ENCODE measurements around the gene ANKMY1.

The ANKMY1 gene

GRCh38 chr2:240585681-240586197, 28.0 kb upstream of the ANKMY1 start:
- no peak for TF ChIP-seq OSR1 (CRISPR knock-in tag; IDR thresholded peaks at IDR 0.05)
- TF ChIP-seq TSHZ2 (CRISPR knock-in tag; IDR thresholded peaks at IDR 0.05) = no peak
- TF ChIP-seq ZC3H10 (CRISPR knock-in tag; IDR thresholded peaks at IDR 0.05) = no peak
- no peak for TF ChIP-seq POU6F1 (CRISPR knock-in tag; IDR thresholded peaks at IDR 0.05; ENCODE audit: borderline replicate concordance, low read depth)
- no peak for TF ChIP-seq ESRRG (CRISPR knock-in tag; IDR thresholded peaks at IDR 0.05)
- TF ChIP-seq ZFP30 (CRISPR knock-in tag; IDR thresholded peaks at IDR 0.05) = no peak
- no peak for TF ChIP-seq TCF4 (CRISPR knock-in tag; IDR thresholded peaks at IDR 0.05; ENCODE audit: borderline replicate concordance)
- no peak for TF ChIP-seq GLIS3 (CRISPR knock-in tag; IDR thresholded peaks at IDR 0.05)
- no peak for TF ChIP-seq ZNF565 (CRISPR knock-in tag; conservative IDR thresholded peaks at IDR 0.05; ENCODE audit: low read depth)
- no peak for TF ChIP-seq ZNF70 (CRISPR knock-in tag; IDR thresholded peaks at IDR 0.05)
- no peak for TF ChIP-seq ZNF8 (CRISPR knock-in tag; IDR thresholded peaks at IDR 0.05)
- ATAC-seq = no peak

GRCh38 chr2:240585101-240585500, 27.3 kb upstream of the ANKMY1 start:
- ATAC-seq = no peak
- TF ChIP-seq OSR1 (CRISPR knock-in tag; IDR thresholded peaks at IDR 0.05) = no peak
- TF ChIP-seq GLIS3 (CRISPR knock-in tag; IDR thresholded peaks at IDR 0.05) = no peak
- TF ChIP-seq PPARA (CRISPR knock-in tag; IDR thresholded peaks at IDR 0.05; ENCODE audit: borderline replicate concordance) = no peak
- TF ChIP-seq ZNF8 (CRISPR knock-in tag; IDR thresholded peaks at IDR 0.05) = no peak
- no peak for TF ChIP-seq BACH2 (CRISPR knock-in tag; IDR thresholded peaks at IDR 0.05; ENCODE audit: borderline replicate concordance)
- TF ChIP-seq SNAI2 (CRISPR knock-in tag; IDR thresholded peaks at IDR 0.05) = no peak
- no peak for TF ChIP-seq ZNF565 (CRISPR knock-in tag; conservative IDR thresholded peaks at IDR 0.05; ENCODE audit: low read depth)
- no peak for TF ChIP-seq CREB5 (CRISPR knock-in tag; IDR thresholded peaks at IDR 0.05; ENCODE audit: low read depth)
- TF ChIP-seq ARNTL (CRISPR knock-in tag; IDR thresholded peaks at IDR 0.05; ENCODE audit: borderline replicate concordance, low read depth) = no peak
- TF ChIP-seq PATZ1 (CRISPR knock-in tag; IDR thresholded peaks at IDR 0.05; ENCODE audit: borderline replicate concordance) = no peak
- TF ChIP-seq TCF4 (CRISPR knock-in tag; IDR thresholded peaks at IDR 0.05; ENCODE audit: borderline replicate concordance) = no peak
- no peak for TF ChIP-seq RARB (CRISPR knock-in tag; IDR thresholded peaks at IDR 0.05)
- no peak for TF ChIP-seq ISL1 (CRISPR knock-in tag; IDR thresholded peaks at IDR 0.05)
- no peak for TF ChIP-seq CSRNP3 (CRISPR knock-in tag; IDR thresholded peaks at IDR 0.05)
- no peak for TF ChIP-seq POU6F1 (CRISPR knock-in tag; IDR thresholded peaks at IDR 0.05; ENCODE audit: borderline replicate concordance, low read depth)
